SKM-1 treated with dmso at 0.1 percent for 144 hours (cell line): ENCODE measurements around the gene RAB27B.

Source experiments
- DNase-seq: peaks from one replicate; lab custom pipeline; 2025; ENCODE audit not compliant: unreplicated experiment; lab: John Stamatoyannopoulos, UW

The RAB27B gene

GRCh38 chr18:54859667-54860421 is 31.6 kb downstream of the RAB27B start:
- no peak for DNase-seq

DNA sequence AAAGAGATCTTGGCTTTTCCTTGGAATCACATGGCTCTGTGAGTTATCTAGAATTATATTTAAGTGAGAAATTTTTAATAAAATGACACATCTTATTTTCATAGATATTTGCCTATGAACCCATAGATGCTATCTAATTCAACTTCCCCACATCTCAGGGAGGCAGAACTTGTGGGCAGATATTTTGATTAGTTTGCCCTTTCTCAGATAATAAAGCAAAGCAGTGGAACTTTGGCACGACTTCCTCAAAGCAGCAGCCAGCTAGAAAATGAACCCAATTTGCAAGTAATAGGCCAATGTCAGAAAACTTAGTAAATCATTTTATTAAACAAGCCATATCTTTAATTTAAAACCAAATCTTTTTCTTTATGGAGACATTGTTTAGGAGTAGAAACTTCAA is 32.7 kb downstream of the RAB27B start:
- DNase-seq, result no peak

- DNase-seq, result no peak
Measured at GRCh38 chr18:54867131-54867530, 38.9 kb downstream of the RAB27B start.

DNA sequence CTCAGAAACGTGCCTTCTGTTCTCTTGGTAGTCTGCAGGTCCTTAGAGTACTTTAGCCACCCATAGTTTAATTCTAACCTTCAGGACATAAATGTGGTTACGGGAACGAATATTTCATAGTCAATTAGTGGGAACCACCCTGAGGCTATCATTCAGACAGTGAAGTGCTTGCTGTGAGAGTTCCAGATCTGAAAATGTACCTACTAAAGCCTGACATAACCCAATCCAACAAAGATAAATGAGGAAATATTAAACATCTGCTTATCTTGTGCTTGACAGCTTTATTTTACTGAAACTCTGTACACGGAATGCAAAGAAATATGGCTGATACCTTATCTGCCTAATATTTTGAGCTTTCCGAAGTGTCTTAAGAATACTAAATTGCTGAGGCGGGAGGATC is 43.0 kb downstream of the RAB27B start:
- DNase-seq, result no peak

DNA sequence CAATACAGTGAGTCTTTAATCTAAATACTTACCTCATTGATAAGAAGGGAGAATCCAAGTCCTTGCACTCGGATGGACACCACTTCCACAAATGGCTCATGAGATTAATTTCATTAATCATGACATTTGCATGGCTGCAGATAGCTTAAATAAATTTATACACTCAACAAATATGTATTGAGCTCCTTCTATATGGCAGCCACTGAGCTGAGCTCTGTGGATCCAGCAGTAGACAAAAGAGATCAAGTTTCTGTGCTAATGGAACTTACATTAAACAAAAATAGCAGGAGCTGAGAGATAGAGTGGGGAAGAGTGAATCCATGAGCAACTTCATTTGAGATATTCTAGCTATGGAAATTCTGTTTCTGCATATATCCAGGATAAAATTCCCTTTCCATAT is 44.4 kb downstream of the RAB27B start:
- no peak for DNase-seq

DNA sequence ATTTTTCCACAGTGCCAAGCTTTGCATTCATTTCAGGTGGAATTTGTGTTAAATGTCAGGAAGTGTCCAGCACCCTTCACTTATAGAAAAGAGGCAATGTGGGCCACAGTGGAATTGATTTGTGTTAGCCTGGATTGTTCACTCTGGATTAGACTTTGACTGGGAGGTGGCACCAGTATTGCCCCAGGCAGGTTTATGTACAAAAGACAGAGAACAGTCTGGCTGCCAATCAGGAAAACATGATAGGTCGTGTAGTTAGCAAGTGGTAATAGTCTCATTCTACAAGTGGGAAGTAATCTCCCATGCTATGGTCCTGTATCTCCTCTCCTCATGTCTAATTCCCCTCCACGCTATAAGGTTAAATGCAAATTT is 45.6 kb downstream of the RAB27B start:
- no peak for DNase-seq

GRCh38 chr18:54875063-54875462 is 46.8 kb downstream of the RAB27B start:
- DNase-seq, result no peak

DNA sequence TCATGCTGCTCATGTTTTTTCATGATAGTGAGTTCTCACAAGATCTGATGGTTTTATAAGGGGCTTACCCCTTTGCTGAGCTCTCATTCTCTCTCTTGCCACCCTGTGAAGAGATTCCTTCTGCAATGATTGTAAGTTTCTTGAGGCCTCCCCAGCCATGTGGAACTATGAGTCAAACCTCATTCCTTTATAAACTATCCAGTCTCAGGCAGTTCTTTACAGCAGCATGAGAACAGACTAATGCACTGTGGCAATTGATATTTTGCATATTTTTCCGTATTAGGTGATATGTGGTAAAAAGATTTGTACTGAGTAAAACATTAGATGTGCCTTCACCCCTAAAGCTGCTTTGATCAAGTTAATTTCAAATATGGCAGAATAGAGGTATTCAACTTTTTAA is 48.8 kb downstream of the RAB27B start:
- DNase-seq, result no peak

DNA sequence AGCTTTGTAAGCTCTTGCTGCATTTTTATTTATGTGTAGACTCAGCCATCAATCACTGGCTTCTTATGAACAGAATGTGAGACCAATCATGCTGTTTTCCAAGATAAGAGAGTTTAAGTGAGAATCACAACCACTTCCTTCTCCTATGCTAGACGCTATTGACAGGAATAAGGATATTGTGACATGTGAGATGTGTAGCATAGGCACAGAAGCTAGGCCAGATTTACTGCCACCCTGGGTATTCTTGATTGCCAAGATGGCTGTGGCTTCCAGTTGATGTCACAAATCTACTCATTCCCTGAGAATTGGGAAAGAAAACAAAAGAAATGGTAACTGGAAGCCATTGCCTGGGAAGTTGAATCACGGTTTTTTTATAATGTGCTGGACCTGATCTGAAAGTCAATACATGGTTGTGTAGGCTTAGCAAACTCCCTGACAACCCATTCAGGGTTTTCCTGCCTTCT is 49.9 kb downstream of the RAB27B start:
- no peak for DNase-seq

DNA sequence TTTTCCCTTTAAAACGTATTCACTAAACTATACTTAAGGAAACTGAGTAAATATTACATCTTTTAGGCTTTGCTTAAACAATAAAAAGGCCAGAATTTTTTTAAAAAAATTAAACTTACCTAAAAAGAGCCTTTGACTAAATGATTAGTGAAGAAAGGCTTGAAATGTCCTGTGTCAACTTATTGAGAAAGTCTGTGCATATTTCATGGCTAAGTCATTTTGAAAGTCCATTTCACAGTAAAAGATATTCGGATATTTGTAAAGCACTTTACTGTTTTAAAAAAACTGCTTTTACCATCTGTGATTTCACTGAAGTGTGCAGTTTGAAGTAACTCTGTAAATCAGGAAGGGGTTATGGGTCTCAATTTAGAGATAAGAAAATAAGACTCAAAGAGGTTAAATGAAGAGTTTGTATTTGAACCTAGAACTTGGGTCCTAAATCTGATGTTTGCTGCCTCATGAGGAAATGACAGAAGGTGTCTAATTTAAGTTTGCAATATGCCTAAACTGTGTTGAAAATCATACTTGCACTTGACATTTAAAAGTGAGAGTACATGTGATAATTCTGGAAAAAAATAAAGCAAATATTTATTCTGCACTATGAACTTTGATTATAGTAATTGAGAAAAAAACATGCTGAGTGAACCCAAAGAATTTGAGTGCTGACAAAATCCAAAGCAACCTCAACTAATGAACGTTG is 50.5 kb downstream of the RAB27B start:
- DNase-seq, result no peak

GRCh38 chr18:54879691-54880090 is 51.4 kb downstream of the RAB27B start:
- DNase-seq, result no peak

- no peak for DNase-seq
Measured at GRCh38 chr18:54880395-54881105, 52.3 kb downstream of the RAB27B start.

DNA sequence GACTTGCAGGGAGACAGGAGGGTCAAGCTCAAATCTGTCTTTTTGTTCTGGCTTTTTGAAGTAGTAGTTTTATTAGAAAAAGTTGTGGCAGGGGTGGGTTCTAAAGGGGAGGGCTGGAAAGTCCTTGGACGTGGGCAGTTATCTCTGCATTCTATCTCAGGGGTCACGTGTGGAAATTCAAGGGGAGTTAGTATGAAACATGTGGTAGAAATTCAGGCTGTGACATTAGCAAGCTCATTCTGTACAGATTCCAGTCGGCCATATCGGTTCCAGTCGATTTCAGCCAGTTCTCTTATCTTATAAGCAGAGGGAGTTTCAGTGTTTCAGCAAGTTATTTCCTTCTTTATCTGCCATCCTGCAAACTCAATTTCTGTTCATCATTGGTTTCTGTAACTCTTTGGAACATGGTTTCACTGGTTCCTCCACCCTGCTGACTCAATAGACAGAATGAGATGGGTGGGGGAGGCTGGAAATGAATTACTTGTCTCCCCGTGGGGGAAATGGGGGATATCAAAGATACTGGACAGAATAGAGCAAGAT is 53.0 kb downstream of the RAB27B start:
- DNase-seq, result no peak

GRCh38 chr18:54882318-54882717 is 54.0 kb downstream of the RAB27B start:
- no peak for DNase-seq

- DNase-seq, result no peak
Measured at GRCh38 chr18:54883816-54884604, 55.7 kb downstream of the RAB27B start.

GRCh38 chr18:54888378-54888777 is 60.1 kb downstream of the RAB27B start:
- DNase-seq, result no peak

- DNase-seq, result no peak
Measured at GRCh38 chr18:54888933-54889332, 60.7 kb downstream of the RAB27B start.

DNA sequence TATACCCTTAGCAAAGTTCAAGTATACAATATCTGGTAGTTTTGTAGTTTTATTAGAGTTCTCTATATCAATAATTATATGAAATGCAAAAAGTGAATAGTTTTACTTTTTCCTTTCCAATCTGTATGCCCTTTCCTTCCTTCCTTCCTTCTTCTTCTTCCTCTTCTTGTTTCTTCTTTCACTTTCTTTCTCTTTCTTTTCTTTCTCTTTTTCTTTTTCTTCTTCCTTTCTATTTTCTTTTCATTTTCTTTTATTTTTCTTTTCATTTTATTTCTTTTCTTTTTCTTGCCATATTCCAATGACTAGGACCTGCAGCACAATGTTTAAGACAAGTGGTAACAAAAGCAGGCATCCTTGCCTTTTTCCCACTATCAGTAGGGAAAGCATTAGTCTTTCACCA is 71.2 kb downstream of the RAB27B start:
- DNase-seq, result no peak

DNA sequence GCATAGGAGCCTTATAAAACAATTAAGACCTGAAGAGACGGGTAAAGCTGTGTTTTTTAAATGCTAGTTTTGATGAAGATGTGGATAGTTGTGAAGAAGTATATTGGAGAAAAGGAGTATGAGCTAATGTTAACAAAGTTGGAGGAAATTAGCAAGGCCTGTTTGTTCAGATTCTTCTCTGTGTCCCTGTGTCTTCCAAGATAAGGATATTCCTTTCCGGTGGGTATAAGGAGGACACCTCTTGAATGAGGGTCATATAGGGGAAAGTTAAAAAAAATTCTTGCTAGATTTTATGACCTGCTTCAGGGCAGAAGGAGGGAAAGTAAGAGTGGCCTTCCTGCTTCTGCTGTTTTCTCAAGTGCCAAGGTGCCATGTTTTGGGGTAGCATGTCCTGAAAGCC is 72.0 kb downstream of the RAB27B start:
- no peak for DNase-seq

DNA sequence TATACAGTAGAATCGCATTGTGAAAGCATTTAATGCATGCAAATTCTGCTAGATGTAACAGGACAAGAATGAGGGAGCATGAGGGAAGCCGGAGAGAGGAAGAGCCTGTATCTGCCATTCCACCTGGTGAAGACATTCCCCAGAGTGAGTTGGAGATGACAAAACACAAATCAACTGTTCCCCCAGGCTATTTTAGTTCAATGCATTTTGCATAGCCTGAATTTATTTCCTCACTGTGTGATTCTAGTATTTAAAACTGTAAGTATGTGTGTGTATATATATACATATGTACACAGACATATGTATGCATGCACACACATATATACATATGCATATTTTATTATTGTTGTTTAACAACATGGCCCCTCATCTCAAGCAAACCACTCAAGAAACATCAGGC is 76.3 kb downstream of the RAB27B start:
- no peak for DNase-seq

DNA sequence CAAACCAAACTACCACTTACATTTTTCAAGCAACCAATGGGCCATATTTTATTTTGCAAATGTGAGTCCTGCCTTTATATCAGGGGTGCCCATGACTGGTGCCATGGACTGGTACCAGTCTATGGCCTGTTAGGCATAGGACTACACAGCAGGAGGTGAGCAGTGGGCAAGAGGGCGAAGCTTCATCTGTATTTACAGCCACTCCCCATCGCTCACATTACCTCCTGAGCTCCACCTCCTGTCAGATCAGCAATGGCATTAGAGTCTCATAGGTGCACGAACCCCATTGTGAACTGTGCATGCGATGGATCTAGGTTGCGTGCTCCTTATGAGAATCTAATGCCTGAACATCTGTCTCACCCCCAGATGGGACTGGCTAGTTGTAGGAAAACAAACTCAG is 77.4 kb downstream of the RAB27B start:
- DNase-seq, result no peak
